IPS-18c (cell line): ENCODE measurements around the gene OR4X2.
"Not testable (repeated sequence)": the region's sequence is repeated elsewhere in the genome, so short reads cannot be mapped to it uniquely, and the experiment has no call there.

ENCODE experiments used
- H3K4me3 ChIP-seq: 2 replicates; pipeline ENCODE4 v1.7.0; 2013; ENCODE audit warnings: low read depth, mild to moderate bottlenecking, low read length, moderate library complexity; ENCODE audit not compliant: insufficient read depth
- H3K9me3 ChIP-seq: one replicate; pipeline ENCODE4 v1.6.1; 2013; ENCODE audit warnings: mild to moderate bottlenecking, low read length, moderate library complexity; ENCODE audit not compliant: control insufficient read depth, insufficient read depth

The OR4X2 gene, protein sequence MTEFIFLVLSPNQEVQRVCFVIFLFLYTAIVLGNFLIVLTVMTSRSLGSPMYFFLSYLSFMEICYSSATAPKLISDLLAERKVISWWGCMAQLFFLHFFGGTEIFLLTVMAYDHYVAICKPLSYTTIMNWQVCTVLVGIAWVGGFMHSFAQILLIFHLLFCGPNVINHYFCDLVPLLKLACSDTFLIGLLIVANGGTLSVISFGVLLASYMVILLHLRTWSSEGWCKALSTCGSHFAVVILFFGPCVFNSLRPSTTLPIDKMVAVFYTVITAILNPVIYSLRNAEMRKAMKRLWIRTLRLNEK

DNA sequence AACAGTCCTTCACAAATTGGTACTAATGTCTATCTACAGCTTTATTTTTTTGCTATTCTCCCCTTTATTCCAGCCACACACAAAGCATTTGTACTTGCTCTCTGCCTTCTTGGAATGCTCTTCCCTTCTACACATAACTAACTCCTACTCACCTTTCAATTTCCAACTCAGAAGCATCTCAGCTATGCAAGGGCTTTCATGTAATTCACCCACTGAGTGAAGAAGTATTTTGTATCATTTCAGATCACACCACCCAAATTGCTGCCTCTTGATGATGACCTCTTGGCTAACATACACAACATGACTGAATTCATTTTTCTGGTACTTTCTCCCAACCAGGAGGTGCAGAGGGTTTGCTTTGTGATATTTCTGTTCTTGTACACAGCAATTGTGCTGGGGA, at the start of gene OR4X2:
TSS of gene OR4X2 (plus strand) at position 301 of the 400 bp plus-strand sequence. CDS start at position 301, 0 bp downstream.
- Histone ChIP-seq H3K9me3 (peaks cover 8% of the 10 kb centered on the region), H3K4me3 (no peak within 1 kb of the TSS; the same call in 1 of the 2 replicates)

DNA sequence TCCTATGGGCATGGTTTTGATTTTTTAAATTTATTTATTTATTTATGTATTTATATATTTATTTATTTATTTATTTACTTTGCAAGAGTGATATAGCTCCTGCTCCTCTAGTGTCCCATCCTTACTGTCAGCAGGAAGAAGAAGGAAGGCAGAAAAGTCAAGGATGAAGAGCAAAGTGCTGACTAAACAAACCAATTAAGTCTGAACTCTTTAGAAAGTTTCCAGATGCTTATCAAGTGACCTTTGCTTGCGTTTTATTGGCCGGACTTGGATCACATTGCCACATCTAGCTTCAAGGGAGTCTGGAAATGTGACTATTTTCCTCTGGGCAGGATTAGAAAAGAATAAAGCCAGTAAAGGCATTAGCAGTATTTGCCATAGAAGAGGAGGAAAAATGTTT, 37.0 kb upstream of the OR4X2 start:
- Histone ChIP-seq H3K4me3 (no peak overlapping the region), H3K9me3 (no peaks in the 10 kb centered on the region)

DNA sequence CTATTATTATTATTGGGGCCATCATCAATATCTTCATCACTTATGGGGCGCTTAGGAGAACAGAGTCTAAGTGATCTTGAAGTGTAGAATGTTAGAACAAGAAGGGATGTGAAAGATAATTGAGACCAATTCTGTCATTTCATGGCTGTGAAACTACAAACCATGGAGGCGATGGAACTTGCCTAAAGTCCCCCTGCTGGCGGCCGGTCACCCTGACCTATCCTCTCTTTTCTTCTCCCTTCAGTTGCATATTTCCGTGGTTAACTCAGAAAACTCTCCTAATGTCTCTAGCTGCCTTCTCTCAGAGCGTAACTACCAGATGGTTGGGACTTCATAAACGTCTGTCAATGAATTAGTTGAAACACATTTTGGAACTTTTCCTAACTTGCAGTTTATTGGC, 34.9 kb upstream of the OR4X2 start:
- H3K4me3 ChIP-seq: no peak overlapping the region
- peaks cover 12% of the 10 kb centered on the region for H3K9me3 ChIP-seq

DNA sequence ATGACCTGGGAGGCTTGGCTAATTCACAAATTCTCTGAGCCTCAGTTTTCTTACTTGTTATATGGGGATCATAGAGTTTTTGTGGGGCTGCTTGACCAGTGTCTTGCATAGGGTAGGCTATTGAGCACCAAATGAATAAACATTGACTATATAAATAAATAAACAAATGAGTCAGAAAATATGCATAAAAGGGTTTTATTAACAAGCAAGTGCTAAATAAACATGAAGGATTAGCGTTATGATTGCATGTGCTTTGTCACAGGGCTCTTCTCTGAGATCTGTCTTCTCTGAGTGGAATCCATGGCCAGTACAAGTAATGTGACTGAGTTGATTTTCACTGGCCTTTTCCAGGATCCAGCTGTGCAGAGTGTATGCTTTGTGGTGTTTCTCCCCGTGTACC, 28.4 kb upstream of the OR4X2 start, which contains the start of gene OR4B1:
TSS of gene OR4B1 (plus strand) at position 301 of the 400 bp plus-strand sequence. CDS start at position 301, 0 bp downstream.
- H3K9me3 ChIP-seq: peaks cover 19% of the 10 kb centered on the region
- no peak within 1 kb of the TSS; the same call in 1 of the 2 replicates for H3K4me3 ChIP-seq

DNA sequence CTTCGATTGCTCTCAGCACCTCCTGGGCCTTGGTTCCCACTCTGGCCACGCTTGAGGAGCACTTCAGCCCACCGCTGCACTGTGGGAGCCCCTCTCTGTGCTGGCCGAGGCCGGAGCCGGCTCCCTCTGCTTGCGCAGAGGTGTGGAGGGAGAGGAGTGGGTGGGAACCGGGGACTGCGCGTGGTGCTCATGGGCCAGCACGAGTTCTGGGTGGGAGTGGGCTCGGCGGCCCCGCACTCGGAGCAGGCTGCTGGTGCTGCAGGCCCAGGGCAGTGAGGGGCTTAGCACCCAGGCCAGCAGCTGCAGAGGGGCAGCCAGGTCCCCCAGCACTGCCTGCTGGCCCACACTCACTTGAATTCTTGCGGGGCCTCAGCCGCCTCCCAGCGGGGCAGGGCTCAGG, 16.1 kb upstream of the OR4X2 start:
- peaks cover 9% of the 10 kb centered on the region for H3K9me3 ChIP-seq

DNA sequence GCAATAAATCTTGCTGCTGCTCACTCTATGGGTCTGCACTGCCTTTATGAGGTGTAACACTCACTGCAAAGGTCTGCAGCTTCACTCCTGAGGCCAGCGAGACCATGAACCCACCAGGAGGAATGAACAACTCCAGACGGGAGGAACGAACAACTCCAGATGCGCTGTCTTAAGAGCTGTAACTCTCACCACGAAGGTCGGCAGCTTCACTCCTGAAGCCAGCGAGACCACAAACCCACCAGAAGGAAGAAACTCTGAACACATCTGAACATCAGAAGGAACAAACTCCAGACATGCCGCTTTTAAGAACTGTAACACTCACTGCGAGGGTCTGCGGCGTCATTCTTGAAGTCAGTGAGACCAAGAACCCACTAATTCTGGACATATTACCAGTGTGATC, 14.8 kb upstream of the OR4X2 start:
- not testable (repeated sequence) for H3K9me3 ChIP-seq, H3K4me3 ChIP-seq

More for the DNA sequence above, 16.1 kb upstream of the OR4X2 start:
- H3K4me3 ChIP-seq: no peak overlapping the region; the same call in 1 of the 2 replicates

DNA sequence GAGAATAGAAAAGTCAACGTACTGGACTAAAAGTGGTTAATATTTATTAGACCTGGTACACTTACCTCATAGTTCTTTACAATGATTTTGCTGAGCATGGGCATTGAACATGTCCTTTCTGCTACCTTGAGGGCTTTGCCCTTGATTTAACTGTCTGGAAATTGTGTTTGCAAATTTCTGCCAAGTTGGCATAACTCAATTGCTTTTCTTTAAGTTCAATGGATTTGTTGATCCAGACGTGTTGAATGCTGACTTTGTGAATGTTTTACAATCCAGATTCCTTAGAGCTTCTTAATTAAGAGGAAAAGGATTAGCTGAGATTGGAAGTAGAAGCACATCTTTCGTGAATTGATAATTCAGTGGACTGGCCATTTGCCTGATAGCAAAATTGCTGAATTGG, 7.2 kb upstream of the OR4X2 start:
- Histone ChIP-seq H3K4me3 (no peak overlapping the region), H3K9me3 (peaks cover 18% of the 10 kb centered on the region)

DNA sequence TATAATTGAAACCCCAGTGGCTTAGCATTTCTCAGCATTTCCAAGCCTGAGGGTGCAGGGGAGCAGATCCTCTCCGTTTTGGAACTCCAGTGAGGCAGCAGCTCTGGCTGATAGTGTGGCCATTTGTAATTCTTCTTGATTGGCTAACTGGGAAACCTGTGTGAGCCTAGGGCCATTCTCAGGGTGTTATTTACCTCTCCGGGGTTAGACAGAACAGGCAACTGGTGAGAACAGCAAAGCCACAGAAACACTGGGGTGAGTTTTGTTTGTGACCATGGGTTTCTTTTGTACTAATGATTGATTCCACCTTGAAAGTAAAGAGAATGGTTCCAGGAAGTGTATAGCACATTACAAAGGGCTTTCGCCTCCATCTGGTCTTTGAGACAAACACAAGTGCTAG, 2.4 kb upstream of the OR4X2 start:
- H3K4me3 ChIP-seq: no peak overlapping the region
- H3K9me3 ChIP-seq: peaks cover 8% of the 10 kb centered on the region

DNA sequence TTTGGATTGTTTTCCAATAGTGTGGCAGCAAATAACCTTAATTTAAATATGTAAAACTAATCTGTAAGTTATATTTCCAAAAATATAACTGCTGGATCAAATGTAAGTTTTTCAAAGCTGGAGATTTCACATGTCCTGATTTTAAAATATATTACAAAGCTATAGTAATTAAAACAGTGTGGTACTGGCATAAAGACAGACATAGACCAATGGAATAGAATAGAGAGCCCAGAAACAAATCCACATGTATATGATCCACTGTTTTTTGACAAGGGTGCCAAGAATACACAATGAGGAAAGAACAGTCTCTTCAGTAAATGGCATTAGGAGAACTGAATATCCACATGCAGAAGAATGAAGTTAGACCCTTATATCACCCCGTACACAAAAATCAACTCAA, 4.0 kb downstream of the OR4X2 start:
- Histone ChIP-seq H3K4me3 (no peak overlapping the region), H3K9me3 (no peaks in the 10 kb centered on the region)

DNA sequence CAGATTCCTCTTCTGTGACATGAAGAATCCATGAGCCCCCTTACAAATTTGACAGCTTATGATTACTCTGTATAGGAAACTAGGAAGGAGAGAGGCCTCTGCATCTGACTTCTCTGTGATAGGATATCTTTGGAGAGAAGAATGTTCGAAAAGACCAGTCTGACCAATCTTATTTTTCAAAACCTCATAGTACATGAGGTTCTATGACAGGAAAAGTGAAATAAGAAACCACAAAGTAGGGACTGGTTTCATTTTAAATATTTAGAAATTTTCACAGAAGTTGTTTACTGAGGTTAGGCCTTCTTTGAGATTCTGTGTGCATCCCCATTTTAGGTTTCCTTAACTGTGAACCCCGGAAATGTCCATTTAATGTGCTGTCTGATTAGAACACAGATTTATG, 16.7 kb downstream of the OR4X2 start:
- Histone ChIP-seq H3K4me3 (no peak overlapping the region), H3K9me3 (peaks cover 10% of the 10 kb centered on the region)

DNA sequence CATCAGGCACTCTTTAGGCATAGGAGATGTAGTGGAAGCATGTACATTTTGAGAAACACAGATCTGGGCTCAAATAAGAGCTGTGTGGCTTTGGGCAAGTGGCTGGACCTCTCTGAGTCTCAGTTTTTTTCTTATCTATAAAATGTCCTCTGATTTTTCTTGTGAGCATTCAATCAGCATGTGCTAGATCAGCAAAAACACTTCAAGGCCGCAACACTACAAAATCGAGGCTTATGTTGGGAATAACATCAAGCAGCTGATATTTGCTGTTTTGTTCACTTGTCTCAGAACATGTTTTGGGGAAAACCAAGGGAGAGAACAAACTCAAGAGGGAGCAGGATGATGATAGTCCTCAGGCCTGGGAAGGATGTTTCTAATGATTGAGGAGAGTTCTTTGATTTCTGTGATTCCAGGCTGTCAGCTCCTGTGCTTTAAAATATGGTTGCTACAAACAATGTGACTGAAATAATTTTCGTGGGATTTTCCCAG, 18.6 kb downstream of the OR4X2 start, which contains the start of gene OR4X1:
TSS of gene OR4X1 (plus strand) at position 439 of the 489 bp plus-strand sequence. CDS start at position 439, 0 bp downstream.
- Histone ChIP-seq H3K9me3 (peaks cover 6% of the 10 kb centered on the region), H3K4me3 (no peak within 1 kb of the TSS)

DNA sequence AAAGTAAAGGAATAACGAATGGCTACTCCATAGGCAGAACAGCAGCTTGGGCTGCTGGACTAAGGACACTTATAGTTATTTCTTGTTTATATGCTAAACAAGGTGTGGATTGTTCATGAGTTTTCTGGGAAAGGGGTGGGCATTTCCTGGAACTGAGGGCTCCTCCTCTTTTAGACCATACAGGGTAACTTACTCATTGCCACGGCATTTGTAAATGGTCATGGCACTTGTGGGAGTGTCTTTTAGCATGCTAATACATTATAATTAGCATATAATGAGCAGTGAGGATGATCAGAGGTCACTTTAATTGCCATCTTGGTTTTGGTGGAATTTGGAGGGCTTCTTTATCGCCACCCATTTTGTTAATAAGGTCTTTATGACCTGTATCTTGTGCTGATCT, 25.7 kb downstream of the OR4X2 start:
- Histone ChIP-seq H3K9me3 (peaks cover 7% of the 10 kb centered on the region), H3K4me3 (no peak overlapping the region)

DNA sequence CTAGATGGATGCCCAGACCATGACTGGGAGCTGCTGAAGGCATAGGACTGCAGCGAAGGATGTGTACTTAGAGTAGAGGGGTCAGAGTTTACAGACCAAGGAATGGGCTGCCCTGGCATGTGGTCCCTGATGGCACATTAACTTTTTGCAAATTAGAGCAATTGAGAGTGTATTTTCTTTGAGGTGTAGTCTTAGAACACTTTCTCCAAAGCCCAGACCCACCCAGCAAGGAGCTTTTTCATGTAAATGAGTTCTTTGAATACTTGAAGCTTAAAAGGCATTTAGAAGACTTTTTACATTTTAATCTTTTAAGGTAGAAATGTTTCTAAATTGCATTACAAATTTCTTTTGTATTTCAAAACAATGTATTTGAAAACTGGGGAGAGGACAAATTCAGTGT, 27.7 kb downstream of the OR4X2 start:
- peaks cover 5% of the 10 kb centered on the region for H3K9me3 ChIP-seq
- H3K4me3 ChIP-seq: no peak overlapping the region
